ENCODE results near the gene PCGF3. TPM values are rescaled to one million over a fixed set of nuclear protein-coding genes. Genes with fewer than 3 reads are reported as not detected.

Gene PCGF3
- total RNA-seq, 1 experiment from 2014 or later, result 66.3 TPM

GRCh38 chr4:803884-804283 is 98.3 kb downstream of the PCGF3 start:
- Histone ChIP-seq H3K27me3 (ENCODE audit: insufficient read depth, low read length) (no peaks in the 10 kb centered on the region), H3K79me2 (ENCODE audit: insufficient read depth, low read length) (no peaks in the 10 kb centered on the region), H2AFZ (ENCODE audit: low read depth, low read length, poor library complexity, severe bottlenecking) (no peak overlapping the region), H3K9me2 (ENCODE audit: insufficient read depth) (no peaks in the 10 kb centered on the region), H3K9me3 (ENCODE audit: control insufficient read depth in 1 of 2, insufficient read depth in 1 of 2, low read depth in 1 of 2, low read length in 2 of 2) (no peaks in the 10 kb centered on the region), H3K4me2 (ENCODE audit: low read length) (no peak overlapping the region), H3K9ac (ENCODE audit: low read length) (no peak overlapping the region), H4K20me1 (ENCODE audit: insufficient read depth) (no peaks in the 10 kb centered on the region), H3K4me1 (ENCODE audit: control insufficient read depth in 1 of 2, insufficient read depth in 2 of 2, low read length in 2 of 2) (peaks cover 13 to 14% of the 10 kb centered on the region in 2 experiments), H3K4me3 (replicated peaks in 1 of 2; ENCODE audit: low read depth in 1 of 2, low read length in 2 of 2) (no peak overlapping the region), H3K36me3 (ENCODE audit: control insufficient read depth in 1 of 2, insufficient read depth in 2 of 2, low read length in 2 of 2) (no peaks in the 10 kb centered on the region), H3K27ac (ENCODE audit: low read depth, low read length) (no peak overlapping the region)
- intact Hi-C loops (cut with micrococcal nuclease), result no loop called here
- no TSS peak for BruUV-seq (replicated peaks)
- DNase-seq (ENCODE audit: low read depth, low spot score), result no peak
- no peak for TF ChIP-seq TCF7L2 (IDR thresholded peaks at IDR 0.05; ENCODE audit: borderline replicate concordance, extremely low read depth, insufficient read depth, insufficient read length)
- no peak for TF ChIP-seq FOSL1 (IDR thresholded peaks at IDR 0.05; ENCODE audit: low read depth)
- RAD21 ChIA-PET (ENCODE audit: low non-redundant PET in 1 of 2, low total read pairs in 2 of 2, uncharacterized antibody in 2 of 2, unreplicated experiment in 2 of 2), result no interaction called here
- POLR2A ChIA-PET, result no interaction called here
- no peak for ATAC-seq
- CTCF ChIA-PET, result no interaction called here

- Histone ChIP-seq H3K27ac (ENCODE audit: low read depth, low read length) (no peak overlapping the region), H3K36me3 (ENCODE audit: control insufficient read depth in 1 of 2, insufficient read depth in 2 of 2, low read length in 2 of 2) (no peaks in the 10 kb centered on the region), H3K4me1 (ENCODE audit: control insufficient read depth in 1 of 2, insufficient read depth in 2 of 2, low read length in 2 of 2) (peaks cover 4 to 5% of the 10 kb centered on the region in 2 experiments; a peak in 3 of 4 replicates), H2AFZ (ENCODE audit: low read depth, low read length, poor library complexity, severe bottlenecking) (no peak overlapping the region), H3K79me2 (ENCODE audit: insufficient read depth, low read length) (no peaks in the 10 kb centered on the region), H3K9me3 (ENCODE audit: control insufficient read depth in 1 of 2, insufficient read depth in 1 of 2, low read depth in 1 of 2, low read length in 2 of 2) (no peaks in the 10 kb centered on the region), H3K4me2 (ENCODE audit: low read length) (no peak overlapping the region), H3K27me3 (ENCODE audit: insufficient read depth, low read length) (no peaks in the 10 kb centered on the region), H3K4me3 (replicated peaks in 1 of 2; ENCODE audit: low read depth in 1 of 2, low read length in 2 of 2) (no peak overlapping the region), H4K20me1 (ENCODE audit: insufficient read depth) (no peaks in the 10 kb centered on the region), H3K9ac (ENCODE audit: low read length) (no peak overlapping the region), H3K9me2 (ENCODE audit: insufficient read depth) (no peaks in the 10 kb centered on the region)
- no peak for ATAC-seq
- TF ChIP-seq EGR1 (IDR thresholded peaks at IDR 0.05; ENCODE audit: low read depth), result no peak
- TF ChIP-seq POLR2A (IDR thresholded peaks at IDR 0.05; ENCODE audit: borderline replicate concordance, extremely low read depth, insufficient read depth, insufficient read length), result no peak
- TF ChIP-seq EZH2phosphoT487 (IDR thresholded peaks at IDR 0.05; ENCODE audit: borderline replicate concordance), result no peak
- TF ChIP-seq JUND (IDR thresholded peaks at IDR 0.05), result no peak
- TF ChIP-seq CTCF (IDR thresholded peaks at IDR 0.05 in 2 of 3, conservative IDR thresholded peaks at IDR 0.05 in 1 of 3; ENCODE audit: borderline replicate concordance in 1 of 3, insufficient read depth in 1 of 3, low read depth in 2 of 3, low read length in 2 of 3), result no peak
- no peak for TF ChIP-seq RAD21 (IDR thresholded peaks at IDR 0.05; ENCODE audit: low read depth)
- no peak for TF ChIP-seq TCF7L2 (IDR thresholded peaks at IDR 0.05; ENCODE audit: borderline replicate concordance, extremely low read depth, insufficient read depth, insufficient read length)
- TF ChIP-seq FOSL1 (IDR thresholded peaks at IDR 0.05; ENCODE audit: low read depth), result no peak
- TF ChIP-seq CBX3 (IDR thresholded peaks at IDR 0.05; ENCODE audit: low read depth), result no peak
- TF ChIP-seq ZBTB33 (IDR thresholded peaks at IDR 0.05; ENCODE audit: extremely low read depth, insufficient replicate concordance, low read length), result no peak
- TF ChIP-seq POLR2AphosphoS5 (IDR thresholded peaks at IDR 0.05; ENCODE audit: low read depth, low read length), result no peak
- TF ChIP-seq SIN3A (IDR thresholded peaks at IDR 0.05; ENCODE audit: low read depth), result no peak
- TF ChIP-seq SRF (IDR thresholded peaks at IDR 0.05; ENCODE audit: low read depth), result no peak
- no peak for TF ChIP-seq ZFX (IDR thresholded peaks at IDR 0.05)
- CTCF ChIA-PET, result no interaction called here
- BruUV-seq (replicated peaks), result no TSS peak
- RAD21 ChIA-PET (ENCODE audit: low non-redundant PET in 1 of 2, low total read pairs in 2 of 2, uncharacterized antibody in 2 of 2, unreplicated experiment in 2 of 2), result no interaction called here
- intact Hi-C loops (cut with micrococcal nuclease), result no loop called here
- POLR2A ChIA-PET, result no interaction called here
- DNase-seq (ENCODE audit: low read depth, low spot score), result no peak
These were observed 99.2 kb downstream of the PCGF3 start for GRCh38 chr4:804804-805203.
